ENCODE data around the gene SLITRK2. TPM values are rescaled to one million over a fixed set of nuclear protein-coding genes. Genes with fewer than 3 reads are reported as not detected.

Gene SLITRK2, protein sequence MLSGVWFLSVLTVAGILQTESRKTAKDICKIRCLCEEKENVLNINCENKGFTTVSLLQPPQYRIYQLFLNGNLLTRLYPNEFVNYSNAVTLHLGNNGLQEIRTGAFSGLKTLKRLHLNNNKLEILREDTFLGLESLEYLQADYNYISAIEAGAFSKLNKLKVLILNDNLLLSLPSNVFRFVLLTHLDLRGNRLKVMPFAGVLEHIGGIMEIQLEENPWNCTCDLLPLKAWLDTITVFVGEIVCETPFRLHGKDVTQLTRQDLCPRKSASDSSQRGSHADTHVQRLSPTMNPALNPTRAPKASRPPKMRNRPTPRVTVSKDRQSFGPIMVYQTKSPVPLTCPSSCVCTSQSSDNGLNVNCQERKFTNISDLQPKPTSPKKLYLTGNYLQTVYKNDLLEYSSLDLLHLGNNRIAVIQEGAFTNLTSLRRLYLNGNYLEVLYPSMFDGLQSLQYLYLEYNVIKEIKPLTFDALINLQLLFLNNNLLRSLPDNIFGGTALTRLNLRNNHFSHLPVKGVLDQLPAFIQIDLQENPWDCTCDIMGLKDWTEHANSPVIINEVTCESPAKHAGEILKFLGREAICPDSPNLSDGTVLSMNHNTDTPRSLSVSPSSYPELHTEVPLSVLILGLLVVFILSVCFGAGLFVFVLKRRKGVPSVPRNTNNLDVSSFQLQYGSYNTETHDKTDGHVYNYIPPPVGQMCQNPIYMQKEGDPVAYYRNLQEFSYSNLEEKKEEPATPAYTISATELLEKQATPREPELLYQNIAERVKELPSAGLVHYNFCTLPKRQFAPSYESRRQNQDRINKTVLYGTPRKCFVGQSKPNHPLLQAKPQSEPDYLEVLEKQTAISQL
- 10 to 100 TPM in 1 of 7 donors, 1 to 10 TPM in 6; 3.3 to 12.1 (median 7.5) TPM for total RNA-seq
- polyA plus RNA-seq, result 1 to 10 TPM in 2 of 3 donors, under 1 TPM in 1; 0.73 to 2.5 (median 2.3) TPM
- long read RNA-seq, donor 1, full-length matches to known transcripts, result 15 of 15 reads
- long read RNA-seq, donor 1, partial matches to known transcripts, result 0 of 15 reads
- long read RNA-seq, donor 1, other reads (novel, unspliced or antisense), result 0 of 15 reads
- long read RNA-seq, donor 2, full-length matches to known transcripts, result 7 of 7 reads
- long read RNA-seq, donor 2, partial matches to known transcripts, result 0 of 7 reads
- long read RNA-seq, donor 2, other reads (novel, unspliced or antisense), result 0 of 7 reads

DNA sequence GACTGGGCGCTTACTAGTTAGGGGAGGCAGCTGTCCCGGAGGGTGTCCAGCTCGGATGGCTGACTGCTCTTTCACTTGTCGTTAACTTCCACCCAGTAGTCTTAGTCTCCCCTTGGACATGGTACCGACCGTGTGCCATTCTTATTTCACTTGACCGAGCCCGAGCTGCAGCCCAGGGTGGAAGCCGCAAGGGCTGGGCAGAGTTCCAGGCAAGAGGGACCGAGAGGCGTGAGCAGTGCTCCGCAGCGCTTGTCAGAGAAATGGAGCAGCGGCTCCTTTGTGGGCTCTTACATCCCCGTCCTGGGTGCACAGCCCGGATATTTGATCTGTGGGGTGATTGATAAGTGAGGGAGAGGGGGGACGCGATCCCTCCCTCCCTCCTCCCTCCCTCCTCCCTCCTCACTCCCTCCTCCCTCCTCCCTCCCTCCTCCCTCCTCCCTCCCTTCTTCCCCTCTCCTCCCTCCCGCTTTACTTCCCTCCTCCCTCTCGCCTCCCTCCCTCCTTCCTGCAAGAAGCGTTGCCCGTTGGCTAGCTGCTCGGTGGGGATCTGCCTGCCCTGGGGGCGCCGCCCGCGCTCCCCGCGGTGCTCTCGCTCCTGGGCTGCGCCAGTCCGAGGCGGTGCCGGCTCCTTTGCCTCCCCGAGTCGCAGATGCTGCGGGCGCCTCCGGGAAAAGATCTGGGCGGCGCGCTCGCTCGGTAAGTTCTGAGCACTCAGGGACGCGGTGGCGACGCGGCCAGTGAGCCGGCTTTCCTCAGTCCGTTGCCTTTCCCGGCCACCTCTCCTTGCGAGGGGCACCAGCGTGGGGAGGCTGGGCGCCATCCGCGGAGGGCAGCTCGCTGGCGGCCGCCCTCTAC is at the start of gene SLITRK2:
SLITRK2 (plus strand) TSS at position 499 of the 855 bp plus-strand sequence. CDS start 4,597 bp downstream, outside the sequence.
- no peaks in the 10 kb centered on the region for H3K36me3 ChIP-seq
- H3K9me3 ChIP-seq, result no peaks in the 10 kb centered on the region
- peak within 1 kb of the TSS in 7 of 8 donors; percentile 9 to 81 (median 67) for H3K27ac ChIP-seq
- peak within 1 kb of the TSS; percentile 1 to 59 (median 18) for H3K4me3 ChIP-seq
- intact Hi-C loops (cut with DNase I; ENCODE audit: low total_unique reads), result no loop called here
- peaks cover 0 to 55% (median 16%) of the 10 kb centered on the region in 7 donors for H3K27me3 ChIP-seq (replicated peaks in 1 of 7)
- TF ChIP-seq POLR2AphosphoS5 (IDR thresholded peaks at IDR 0.05) (peak in 2 of 3 donors; percentile 45 to 53), POLR2A (IDR thresholded peaks at IDR 0.05) (no peak)
- TF ChIP-seq, protein P1, sequence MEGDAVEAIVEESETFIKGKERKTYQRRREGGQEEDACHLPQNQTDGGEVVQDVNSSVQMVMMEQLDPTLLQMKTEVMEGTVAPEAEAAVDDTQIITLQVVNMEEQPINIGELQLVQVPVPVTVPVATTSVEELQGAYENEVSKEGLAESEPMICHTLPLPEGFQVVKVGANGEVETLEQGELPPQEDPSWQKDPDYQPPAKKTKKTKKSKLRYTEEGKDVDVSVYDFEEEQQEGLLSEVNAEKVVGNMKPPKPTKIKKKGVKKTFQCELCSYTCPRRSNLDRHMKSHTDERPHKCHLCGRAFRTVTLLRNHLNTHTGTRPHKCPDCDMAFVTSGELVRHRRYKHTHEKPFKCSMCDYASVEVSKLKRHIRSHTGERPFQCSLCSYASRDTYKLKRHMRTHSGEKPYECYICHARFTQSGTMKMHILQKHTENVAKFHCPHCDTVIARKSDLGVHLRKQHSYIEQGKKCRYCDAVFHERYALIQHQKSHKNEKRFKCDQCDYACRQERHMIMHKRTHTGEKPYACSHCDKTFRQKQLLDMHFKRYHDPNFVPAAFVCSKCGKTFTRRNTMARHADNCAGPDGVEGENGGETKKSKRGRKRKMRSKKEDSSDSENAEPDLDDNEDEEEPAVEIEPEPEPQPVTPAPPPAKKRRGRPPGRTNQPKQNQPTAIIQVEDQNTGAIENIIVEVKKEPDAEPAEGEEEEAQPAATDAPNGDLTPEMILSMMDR (IDR thresholded peaks at IDR 0.05 in 8 of 11, conservative IDR thresholded peaks at IDR 0.05 in 3 of 11), result no peak
- no peak for DNase-seq
- 0 to 36% (median 4%) methylated on average over 22 to 55 of the region's 60 CpGs for WGBS, 5 donors
- H3K4me1 ChIP-seq, result no peaks in the 10 kb centered on the region

DNA sequence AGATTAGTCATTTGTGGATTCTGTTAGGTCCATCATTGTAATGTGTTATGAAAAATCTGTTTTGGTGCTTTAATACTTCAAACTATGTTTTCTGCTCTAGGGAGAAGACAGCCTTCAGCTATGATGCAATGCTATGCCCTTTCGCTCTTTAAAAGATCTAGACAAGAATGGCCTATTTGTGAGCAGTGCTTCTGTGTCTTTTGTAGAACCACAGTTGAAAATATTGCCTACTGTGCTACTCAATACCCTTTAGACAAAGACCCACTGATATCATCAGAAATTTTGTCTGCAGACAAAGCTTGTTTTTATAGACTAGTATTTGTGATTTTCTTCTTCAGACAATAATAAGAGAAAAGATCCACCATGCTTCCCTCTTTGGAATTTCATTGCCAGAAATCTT is 44.6 kb upstream of the SLITRK2 start:
- Histone ChIP-seq H3K4me1 (no peaks in the 10 kb centered on the region), H3K36me3 (no peaks in the 10 kb centered on the region), H3K4me3 (no peak overlapping the region), H3K9me3 (no peaks in the 10 kb centered on the region), H3K27ac (no peak overlapping the region), H3K27me3 (replicated peaks in 1 of 7) (no peaks in the 10 kb centered on the region)
- intact Hi-C loops (cut with DNase I; ENCODE audit: low total_unique reads), result no loop called here
- TF ChIP-seq, protein P1 (IDR thresholded peaks at IDR 0.05 in 8 of 11, conservative IDR thresholded peaks at IDR 0.05 in 3 of 11), result no peak
- no peak for TF ChIP-seq POLR2AphosphoS5 (IDR thresholded peaks at IDR 0.05)
- DNase-seq, result no peak
- 23 to 94% (median 84%) methylated on average over 1 of the region's 1 CpG for WGBS, 5 donors

DNA sequence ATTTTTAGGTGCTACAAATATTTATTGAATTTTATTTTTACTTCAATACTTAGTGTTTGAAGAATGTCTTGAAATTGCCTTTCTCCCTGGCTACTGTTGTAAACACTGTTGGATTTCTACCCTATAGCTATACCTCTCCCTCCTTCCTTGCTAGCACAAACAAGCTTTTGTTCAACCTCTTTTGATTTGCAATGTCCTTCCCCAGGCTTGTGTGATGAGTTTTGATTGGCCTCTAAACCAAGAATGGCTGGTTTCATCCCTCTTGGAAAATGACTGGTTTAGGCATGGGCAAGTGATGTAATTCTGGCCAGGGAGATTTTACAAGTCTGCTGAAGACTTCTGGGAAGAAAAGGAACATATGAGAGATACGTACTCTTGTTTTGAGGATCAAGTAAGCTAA is 25.3 kb upstream of the SLITRK2 start:
- WGBS, 5 donors, result 72 to 100% (median 91%) methylated on average over 1 of the region's 1 CpG
- intact Hi-C loops (cut with DNase I; ENCODE audit: low total_unique reads), result no loop called here

More for the DNA sequence above, 25.3 kb upstream of the SLITRK2 start:
- Histone ChIP-seq H3K36me3 (no peaks in the 10 kb centered on the region), H3K27me3 (replicated peaks in 1 of 7) (no peaks in the 10 kb centered on the region), H3K9me3 (no peaks in the 10 kb centered on the region), H3K4me3 (no peak overlapping the region), H3K4me1 (no peaks in the 10 kb centered on the region), H3K27ac (no peak overlapping the region)
- no peak for DNase-seq
- TF ChIP-seq, protein P1 (IDR thresholded peaks at IDR 0.05 in 8 of 11, conservative IDR thresholded peaks at IDR 0.05 in 3 of 11), result no peak
- TF ChIP-seq POLR2AphosphoS5 (IDR thresholded peaks at IDR 0.05) (no peak), POLR2A (IDR thresholded peaks at IDR 0.05) (no peak)
